Peyer's patch (tissue), 4 donors: ENCODE results near the gene WDR93. TPM values are rescaled to one million over a fixed set of nuclear protein-coding genes. Genes with fewer than 3 reads are reported as not detected.

Experiments used
- DNase-seq, 3 donors: peaks; one replicate each; pipeline ENCODE4 v3.0.0-alpha.2; 2017 to 2019
- H3K27ac ChIP-seq, 4 donors: fragments of 200-600 bp; sonication (generic); one replicate each; pipeline ENCODE4 v1.5.1; 2016 to 2019
- H3K27me3 ChIP-seq, 2 donors: fragments of 200-600 bp; sonication (generic); one replicate each; pipeline ENCODE4 v1.5.1; 2019
- H3K36me3 ChIP-seq, 3 donors: fragments of 200-600 bp; sonication (generic); one replicate each; pipeline ENCODE4 v1.5.1; 2016 to 2019
- H3K4me1 ChIP-seq, 4 donors: fragments of 200-600 bp; sonication (generic); one replicate each; pipeline ENCODE4 v1.5.1; 2016 to 2019
- H3K4me3 ChIP-seq, 4 donors: fragments of 200-600 bp; sonication (generic); 1 replicate in 3 of 4; 2 replicates in 1 of 4; pipeline ENCODE4 v1.5.1; 2016 to 2019; ENCODE audit warnings: mild to moderate bottlenecking in 1 of 4
- H3K9me3 ChIP-seq, 4 donors: fragments of 200-600 bp; sonication (generic); one replicate each; pipeline ENCODE4 v1.5.1; 2016 to 2019; ENCODE audit warnings: mild to moderate bottlenecking in 1 of 4
- POLR2A ChIP-seq, 2 donors: fragments of 450-650 bp; IDR thresholded peaks; one replicate each; pipeline ENCODE4 v1.5.1; 2017; ENCODE audit warnings: antibody characterized with exemption in 2 of 2, mild to moderate bottlenecking in 2 of 2, moderate library complexity in 2 of 2
- total RNA-seq, 4 donors: library from RNA; depleted of rRNA; stranded (reverse); fragments of >200 nt; gene quantifications; one replicate each; pipeline ENCODE4 v1.1.0, GENCODE V29; 2016
- TF ChIP-seq, protein P1 (sequence below), 6 experiments: fragments of 450-650 bp in 4 of 6; fragments of 200-600 bp in 2 of 6; sonication (generic) in 1 of 6; IDR thresholded peaks; one replicate each; pipeline ENCODE4 v1.5.1; 2017 to 2019; ENCODE audit warnings: antibody characterized with exemption in 6 of 6, mild to moderate bottlenecking in 3 of 6, moderate library complexity in 1 of 6

Gene WDR93
- total RNA-seq, 4 donors from 2014 or later, result 1.0 TPM; not detected in 3

DNA sequence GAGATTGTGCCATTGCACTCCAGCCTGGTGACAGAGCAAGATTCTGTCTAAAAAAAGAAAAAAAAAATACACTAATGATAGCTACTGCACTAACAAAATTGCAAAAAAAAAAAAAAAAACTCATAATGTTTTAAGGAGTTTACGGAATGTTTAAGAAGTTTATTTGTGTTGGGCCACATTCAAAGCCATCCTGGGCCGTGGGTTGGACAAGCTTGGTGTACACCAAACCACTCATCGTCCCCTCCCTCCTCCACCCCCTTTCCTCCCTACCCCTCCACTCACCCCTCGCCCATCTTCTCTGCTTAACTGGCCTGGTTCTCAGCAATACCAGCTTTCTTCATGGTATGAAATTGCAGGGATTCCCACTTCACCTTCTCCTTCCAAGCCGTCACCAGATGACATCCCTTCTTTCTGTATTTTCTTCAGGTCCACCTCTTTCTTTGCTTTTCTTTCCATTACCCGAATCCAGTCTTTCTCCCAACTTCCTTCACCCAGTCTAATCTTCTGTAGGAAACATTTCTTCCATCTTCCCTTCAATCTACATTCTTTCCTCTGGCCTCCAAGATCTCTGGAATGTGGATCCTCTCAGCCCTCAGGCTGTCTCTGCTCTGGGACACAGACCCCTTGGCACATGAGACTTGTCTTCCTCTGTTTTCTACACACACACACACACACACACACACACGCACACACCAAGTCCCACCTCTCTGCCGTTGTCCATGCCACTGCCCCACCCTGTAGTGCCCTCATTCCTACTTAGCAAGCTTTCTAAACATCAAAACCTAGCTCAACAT is 63.9 kb downstream of the WDR93 start:
- no peak overlapping the region for H3K27ac ChIP-seq
- no peak for TF ChIP-seq POLR2A (IDR thresholded peaks at IDR 0.05)
- TF ChIP-seq, protein P1, sequence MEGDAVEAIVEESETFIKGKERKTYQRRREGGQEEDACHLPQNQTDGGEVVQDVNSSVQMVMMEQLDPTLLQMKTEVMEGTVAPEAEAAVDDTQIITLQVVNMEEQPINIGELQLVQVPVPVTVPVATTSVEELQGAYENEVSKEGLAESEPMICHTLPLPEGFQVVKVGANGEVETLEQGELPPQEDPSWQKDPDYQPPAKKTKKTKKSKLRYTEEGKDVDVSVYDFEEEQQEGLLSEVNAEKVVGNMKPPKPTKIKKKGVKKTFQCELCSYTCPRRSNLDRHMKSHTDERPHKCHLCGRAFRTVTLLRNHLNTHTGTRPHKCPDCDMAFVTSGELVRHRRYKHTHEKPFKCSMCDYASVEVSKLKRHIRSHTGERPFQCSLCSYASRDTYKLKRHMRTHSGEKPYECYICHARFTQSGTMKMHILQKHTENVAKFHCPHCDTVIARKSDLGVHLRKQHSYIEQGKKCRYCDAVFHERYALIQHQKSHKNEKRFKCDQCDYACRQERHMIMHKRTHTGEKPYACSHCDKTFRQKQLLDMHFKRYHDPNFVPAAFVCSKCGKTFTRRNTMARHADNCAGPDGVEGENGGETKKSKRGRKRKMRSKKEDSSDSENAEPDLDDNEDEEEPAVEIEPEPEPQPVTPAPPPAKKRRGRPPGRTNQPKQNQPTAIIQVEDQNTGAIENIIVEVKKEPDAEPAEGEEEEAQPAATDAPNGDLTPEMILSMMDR (IDR thresholded peaks at IDR 0.05), result no peak
- H3K4me1 ChIP-seq, result peaks cover 0 to 15% (median 8%) of the 10 kb centered on the region in 4 donors
- no peaks in the 10 kb centered on the region for H3K36me3 ChIP-seq
- DNase-seq, result no peak
- H3K9me3 ChIP-seq, result no peaks in the 10 kb centered on the region
- H3K4me3 ChIP-seq, result no peak overlapping the region
- H3K27me3 ChIP-seq, result no peaks in the 10 kb centered on the region

DNA sequence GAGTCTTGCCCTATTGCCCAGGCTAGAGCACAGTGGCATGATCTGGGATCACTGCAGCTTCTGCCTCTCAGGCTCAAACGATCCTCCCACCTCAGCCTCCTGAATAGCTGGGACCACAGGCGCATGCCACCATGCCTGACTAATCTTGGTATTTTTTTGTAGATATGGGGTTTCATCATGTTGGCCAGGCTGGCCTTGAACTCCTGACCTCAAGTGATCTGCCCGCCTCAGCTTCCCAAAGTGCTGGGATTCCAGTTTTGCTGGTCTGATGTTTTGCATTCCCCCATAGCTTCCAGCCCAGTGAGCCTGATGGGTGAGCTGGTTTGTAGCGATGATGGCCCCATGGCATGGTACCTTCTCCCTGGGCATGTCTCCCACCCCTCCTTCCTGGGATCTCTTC is 65.1 kb downstream of the WDR93 start:
- Histone ChIP-seq H3K27me3 (no peaks in the 10 kb centered on the region), H3K9me3 (no peaks in the 10 kb centered on the region), H3K27ac (no peak overlapping the region), H3K36me3 (no peaks in the 10 kb centered on the region), H3K4me3 (no peak overlapping the region), H3K4me1 (peaks cover 0 to 11% (median 0%) of the 10 kb centered on the region in 4 donors)
- TF ChIP-seq, protein P1 (IDR thresholded peaks at IDR 0.05), result no peak
- no peak for TF ChIP-seq POLR2A (IDR thresholded peaks at IDR 0.05)
- DNase-seq, result no peak

DNA sequence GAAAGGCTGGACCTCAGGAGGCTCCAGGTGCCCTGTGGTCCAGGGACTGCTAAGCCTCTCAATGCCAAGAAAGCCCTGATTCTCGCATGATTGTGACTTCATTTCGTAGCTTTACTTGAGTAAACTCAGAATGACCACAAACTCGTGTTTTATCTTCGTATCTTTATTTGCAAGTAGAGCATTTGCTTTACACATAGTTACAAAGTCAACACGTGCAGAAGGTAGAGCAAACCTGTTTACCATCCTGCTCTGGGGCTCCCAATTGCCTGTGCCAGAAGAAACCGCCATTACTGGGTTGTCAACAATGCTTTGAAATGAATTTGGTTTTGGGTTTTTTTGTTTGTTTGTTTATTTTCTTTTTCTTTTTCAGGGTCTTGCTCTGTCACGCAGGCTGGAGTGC is 66.3 kb downstream of the WDR93 start:
- Histone ChIP-seq H3K27me3 (no peaks in the 10 kb centered on the region), H3K36me3 (no peaks in the 10 kb centered on the region), H3K4me1 (peaks cover 0 to 17% (median 3%) of the 10 kb centered on the region in 4 donors), H3K9me3 (no peaks in the 10 kb centered on the region), H3K4me3 (no peak overlapping the region), H3K27ac (no peak overlapping the region)
- TF ChIP-seq POLR2A (IDR thresholded peaks at IDR 0.05), result no peak
- TF ChIP-seq, protein P1 (IDR thresholded peaks at IDR 0.05), result no peak
- no peak for DNase-seq

DNA sequence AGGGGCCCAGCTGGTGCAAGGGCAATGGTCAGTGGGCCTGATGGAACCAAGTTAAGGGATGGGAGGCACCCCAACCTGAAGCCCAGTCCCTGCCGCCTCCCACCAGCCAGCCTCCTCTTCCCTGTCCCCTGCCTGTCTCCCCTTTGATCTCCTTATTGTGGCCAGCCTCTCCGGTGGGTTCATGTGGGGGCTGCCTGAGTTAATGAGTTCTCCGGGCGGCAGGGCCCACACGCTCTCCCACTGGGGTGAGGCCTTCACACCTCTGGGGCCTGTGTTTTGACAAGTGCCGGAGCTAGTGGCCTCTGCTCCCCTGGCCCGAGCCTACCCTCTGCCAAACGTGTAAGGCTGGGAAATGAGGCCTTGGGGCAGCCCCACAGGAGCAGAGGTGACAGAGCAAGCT is 67.7 kb downstream of the WDR93 start:
- peaks cover 0 to 24% (median 3%) of the 10 kb centered on the region in 4 donors for H3K4me1 ChIP-seq
- no peaks in the 10 kb centered on the region for H3K36me3 ChIP-seq
- no peak for DNase-seq
- no peak overlapping the region for H3K4me3 ChIP-seq
- TF ChIP-seq, protein P1 (IDR thresholded peaks at IDR 0.05), result no peak
- no peak for TF ChIP-seq POLR2A (IDR thresholded peaks at IDR 0.05)
- H3K27me3 ChIP-seq, result no peaks in the 10 kb centered on the region
- H3K9me3 ChIP-seq, result no peaks in the 10 kb centered on the region
- no peak overlapping the region for H3K27ac ChIP-seq

DNA sequence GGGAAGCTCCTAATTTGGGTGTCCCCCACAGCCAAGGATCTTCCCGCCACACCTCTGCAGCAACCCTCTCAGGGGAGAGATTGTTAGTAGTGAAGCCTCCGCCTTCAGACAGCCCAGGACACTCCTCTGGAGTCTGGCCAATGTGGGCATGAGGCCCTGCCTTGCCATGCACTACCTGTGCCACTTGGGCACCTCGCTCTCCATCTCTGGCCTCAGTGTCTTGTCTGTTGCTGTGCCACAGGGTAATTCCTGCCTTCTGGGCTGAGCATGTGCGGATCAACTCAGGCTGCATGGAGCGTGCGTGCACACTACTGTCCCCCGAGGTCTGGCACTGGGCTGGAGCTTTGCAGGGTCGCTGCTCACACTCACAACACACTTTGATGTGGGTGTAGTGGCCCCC is 68.4 kb downstream of the WDR93 start:
- no peak for TF ChIP-seq POLR2A (IDR thresholded peaks at IDR 0.05)
- TF ChIP-seq, protein P1 (IDR thresholded peaks at IDR 0.05), result no peak
- Histone ChIP-seq H3K4me3 (no peak overlapping the region), H3K36me3 (no peaks in the 10 kb centered on the region), H3K27ac (no peak overlapping the region), H3K27me3 (no peaks in the 10 kb centered on the region), H3K9me3 (no peaks in the 10 kb centered on the region), H3K4me1 (peaks cover 0 to 24% (median 3%) of the 10 kb centered on the region in 4 donors)
- DNase-seq, result no peak
